Measurements from ENCODE around the gene PDCD1LG2.

Gene PDCD1LG2

GRCh38 chr9:5499157-5499556, 11.2 kb upstream of the PDCD1LG2 start:
- Histone ChIP-seq H3K9me3 (ENCODE audit: control insufficient read depth, low read depth, low read length) (no peaks in the 10 kb centered on the region), H3K9ac (ENCODE audit: low read length) (no peak overlapping the region), H3K4me3 (ENCODE audit: low read length) (no peak overlapping the region)

GRCh38 chr9:5499889-5500398, 10.4 kb upstream of the PDCD1LG2 start:
- Histone ChIP-seq H3K4me3 (ENCODE audit: low read length) (no peak overlapping the region), H3K9me3 (ENCODE audit: control insufficient read depth, low read depth, low read length) (no peaks in the 10 kb centered on the region), H3K36me3 (ENCODE audit: control insufficient read depth, low read depth, low read length) (no peaks in the 10 kb centered on the region), H3K27me3 (ENCODE audit: control insufficient read depth, insufficient read depth, low read length) (no peaks in the 10 kb centered on the region), H3K4me1 (ENCODE audit: control insufficient read depth, low read depth, low read length) (no peaks in the 10 kb centered on the region), H3K27ac (ENCODE audit: low read length) (no peak overlapping the region), H3K9ac (ENCODE audit: low read length) (no peak overlapping the region)

More at GRCh38 chr9:5499157-5499556, 11.2 kb upstream of the PDCD1LG2 start:
- H3K4me1 ChIP-seq (ENCODE audit: control insufficient read depth, low read depth, low read length), result no peaks in the 10 kb centered on the region
- no peaks in the 10 kb centered on the region for H3K36me3 ChIP-seq (ENCODE audit: control insufficient read depth, low read depth, low read length)
- no peaks in the 10 kb centered on the region for H3K27me3 ChIP-seq (ENCODE audit: control insufficient read depth, insufficient read depth, low read length)
- H3K27ac ChIP-seq (ENCODE audit: low read length), result no peak overlapping the region

GRCh38 chr9:5500441-5501235, 9.7 kb upstream of the PDCD1LG2 start:
- Histone ChIP-seq H3K4me3 (ENCODE audit: low read length) (no peak overlapping the region), H3K27ac (ENCODE audit: low read length) (no peak overlapping the region), H3K9ac (ENCODE audit: low read length) (no peak overlapping the region), H3K27me3 (ENCODE audit: control insufficient read depth, insufficient read depth, low read length) (no peaks in the 10 kb centered on the region), H3K4me1 (ENCODE audit: control insufficient read depth, low read depth, low read length) (no peaks in the 10 kb centered on the region), H3K36me3 (ENCODE audit: control insufficient read depth, low read depth, low read length) (no peaks in the 10 kb centered on the region), H3K9me3 (ENCODE audit: control insufficient read depth, low read depth, low read length) (no peaks in the 10 kb centered on the region)

GRCh38 chr9:5502553-5502952, 7.8 kb upstream of the PDCD1LG2 start:
- no peak overlapping the region for H3K9ac ChIP-seq (ENCODE audit: low read length)
- no peaks in the 10 kb centered on the region for H3K27me3 ChIP-seq (ENCODE audit: control insufficient read depth, insufficient read depth, low read length)
- no peak overlapping the region for H3K27ac ChIP-seq (ENCODE audit: low read length)
- H3K36me3 ChIP-seq (ENCODE audit: control insufficient read depth, low read depth, low read length), result no peaks in the 10 kb centered on the region
- no peak overlapping the region for H3K4me3 ChIP-seq (ENCODE audit: low read length)
- H3K4me1 ChIP-seq (ENCODE audit: control insufficient read depth, low read depth, low read length), result no peaks in the 10 kb centered on the region
- H3K9me3 ChIP-seq (ENCODE audit: control insufficient read depth, low read depth, low read length), result no peaks in the 10 kb centered on the region

GRCh38 chr9:5509573-5509972, 758 bp upstream of the PDCD1LG2 start:
- H3K9me3 ChIP-seq (ENCODE audit: control insufficient read depth, low read depth, low read length), result no peaks in the 10 kb centered on the region
- H3K27ac ChIP-seq (ENCODE audit: low read length), result no peak overlapping the region
- H3K4me3 ChIP-seq (ENCODE audit: low read length), result no peak overlapping the region
- H3K4me1 ChIP-seq (ENCODE audit: control insufficient read depth, low read depth, low read length), result no peaks in the 10 kb centered on the region
- H3K27me3 ChIP-seq (ENCODE audit: control insufficient read depth, insufficient read depth, low read length), result no peaks in the 10 kb centered on the region
- H3K9ac ChIP-seq (ENCODE audit: low read length), result no peak overlapping the region
- no peaks in the 10 kb centered on the region for H3K36me3 ChIP-seq (ENCODE audit: control insufficient read depth, low read depth, low read length)

GRCh38 chr9:5510989-5511388, 658 bp downstream of the PDCD1LG2 start:
- no peaks in the 10 kb centered on the region for H3K9me3 ChIP-seq (ENCODE audit: control insufficient read depth, low read depth, low read length)
- no peaks in the 10 kb centered on the region for H3K36me3 ChIP-seq (ENCODE audit: control insufficient read depth, low read depth, low read length)
- no peaks in the 10 kb centered on the region for H3K27me3 ChIP-seq (ENCODE audit: control insufficient read depth, insufficient read depth, low read length)
- H3K4me1 ChIP-seq (ENCODE audit: control insufficient read depth, low read depth, low read length), result no peaks in the 10 kb centered on the region
- H3K4me3 ChIP-seq (ENCODE audit: low read length), result no peak overlapping the region
- H3K27ac ChIP-seq (ENCODE audit: low read length), result no peak overlapping the region
- no peak overlapping the region for H3K9ac ChIP-seq (ENCODE audit: low read length)

- Histone ChIP-seq H3K27ac (ENCODE audit: low read length) (no peak overlapping the region), H3K9ac (ENCODE audit: low read length) (no peak overlapping the region), H3K4me3 (ENCODE audit: low read length) (no peak overlapping the region)
These were observed 1.1 kb downstream of the PDCD1LG2 start for GRCh38 chr9:5511476-5511875.

GRCh38 chr9:5511935-5512580, 1.7 kb downstream of the PDCD1LG2 start:
- H3K9ac ChIP-seq (ENCODE audit: low read length), result no peak overlapping the region

More at GRCh38 chr9:5511476-5511875, 1.1 kb downstream of the PDCD1LG2 start:
- Histone ChIP-seq H3K9me3 (ENCODE audit: control insufficient read depth, low read depth, low read length) (no peaks in the 10 kb centered on the region), H3K4me1 (ENCODE audit: control insufficient read depth, low read depth, low read length) (no peaks in the 10 kb centered on the region), H3K27me3 (ENCODE audit: control insufficient read depth, insufficient read depth, low read length) (no peaks in the 10 kb centered on the region), H3K36me3 (ENCODE audit: control insufficient read depth, low read depth, low read length) (no peaks in the 10 kb centered on the region)

GRCh38 chr9:5512658-5513452, 2.5 kb downstream of the PDCD1LG2 start:
- H3K27me3 ChIP-seq (ENCODE audit: control insufficient read depth, insufficient read depth, low read length), result no peaks in the 10 kb centered on the region
- H3K4me1 ChIP-seq (ENCODE audit: control insufficient read depth, low read depth, low read length), result no peaks in the 10 kb centered on the region
- H3K27ac ChIP-seq (ENCODE audit: low read length), result no peak overlapping the region
- no peak overlapping the region for H3K4me3 ChIP-seq (ENCODE audit: low read length)
- H3K9ac ChIP-seq (ENCODE audit: low read length), result no peak overlapping the region
- H3K36me3 ChIP-seq (ENCODE audit: control insufficient read depth, low read depth, low read length), result no peaks in the 10 kb centered on the region
- H3K9me3 ChIP-seq (ENCODE audit: control insufficient read depth, low read depth, low read length), result no peaks in the 10 kb centered on the region

More at GRCh38 chr9:5511935-5512580, 1.7 kb downstream of the PDCD1LG2 start:
- no peak overlapping the region for H3K4me3 ChIP-seq (ENCODE audit: low read length)
- no peaks in the 10 kb centered on the region for H3K36me3 ChIP-seq (ENCODE audit: control insufficient read depth, low read depth, low read length)
- no peak overlapping the region for H3K27ac ChIP-seq (ENCODE audit: low read length)
- H3K9me3 ChIP-seq (ENCODE audit: control insufficient read depth, low read depth, low read length), result no peaks in the 10 kb centered on the region
- H3K4me1 ChIP-seq (ENCODE audit: control insufficient read depth, low read depth, low read length), result no peaks in the 10 kb centered on the region
- no peaks in the 10 kb centered on the region for H3K27me3 ChIP-seq (ENCODE audit: control insufficient read depth, insufficient read depth, low read length)

GRCh38 chr9:5513966-5514616, 3.8 kb downstream of the PDCD1LG2 start:
- H3K9me3 ChIP-seq (ENCODE audit: control insufficient read depth, low read depth, low read length), result no peaks in the 10 kb centered on the region
- H3K9ac ChIP-seq (ENCODE audit: low read length), result no peak overlapping the region
- H3K27me3 ChIP-seq (ENCODE audit: control insufficient read depth, insufficient read depth, low read length), result no peaks in the 10 kb centered on the region
- H3K36me3 ChIP-seq (ENCODE audit: control insufficient read depth, low read depth, low read length), result no peaks in the 10 kb centered on the region
- no peak overlapping the region for H3K27ac ChIP-seq (ENCODE audit: low read length)
- no peak overlapping the region for H3K4me3 ChIP-seq (ENCODE audit: low read length)
- H3K4me1 ChIP-seq (ENCODE audit: control insufficient read depth, low read depth, low read length), result peaks cover 7% of the 10 kb centered on the region

Data from iPS-18a (cell line).